HepG2 (cell line): ENCODE results near the gene CCSER1. TPM values are rescaled to one million over a fixed set of nuclear protein-coding genes. Genes with fewer than 3 reads are reported as not detected.

Experiments
- ATAC-seq: fragments of 200-7000 bp; cut with Tn5 transposase; 3 replicates; pipeline ENCODE4 v1.9.1; 2020; ENCODE audit warnings: mild to moderate bottlenecking, moderate library complexity
- BruUV-seq: library from RNA; stranded (reverse); fragments of 400-500 nt; replicated peaks from 2 replicates; lab custom pipeline; 2021; lab: Mats Ljungman, UMichigan
- CTCF ChIA-PET: fragments of 300-600 bp; formaldehyde crosslinking; extraction: SDS; loops from one replicate; lab custom pipeline; 2021; ENCODE audit warnings: low total read pairs, inconsistent platforms, low intra/inter-chr PET ratio; lab: Yijun Ruan, JAX
- POLR2A ChIA-PET: fragments of 350-600 bp; sonication (Branson Sonifier 250); formaldehyde crosslinking; loops from one replicate; lab custom pipeline; 2020; ENCODE audit warnings: antibody characterized with exemption, inconsistent platforms; lab: Yijun Ruan, JAX
- DNase-seq: peaks from one replicate; pipeline ENCODE4 v3.0.0-alpha.2; 2015; ENCODE audit warnings: low spot score
- FAIRE-seq: peaks from 3 replicates; lab custom pipeline; 2011; peaks lifted over from hg19 to GRCh38; lab: Jason Lieb, UNC
- H2AFZ ChIP-seq: one replicate; pipeline ENCODE4 v1.6.1; 2011; ENCODE audit warnings: low read length, inconsistent platforms
- H3K27ac ChIP-seq: fragments of 300-600 bp; 3 replicates; pipeline ENCODE4 v1.8.0; 2011; ENCODE audit warnings: mixed run types, mild to moderate bottlenecking, mixed read lengths, low read length, inconsistent platforms; ENCODE audit not compliant: insufficient read depth; ENCODE audit errors: extremely low read length
- H3K27me3 ChIP-seq, 2 experiments: fragments of 200-600 bp in 1 of 2; 2 replicates in 1 of 2; 3 replicates in 1 of 2; pipeline versions ENCODE4 v1.6.0 to v1.8.0; 2011; ENCODE audit warnings: low read length in 2 of 2, mild to moderate bottlenecking in 2 of 2, moderate library complexity in 2 of 2, inconsistent platforms in 1 of 2; ENCODE audit not compliant: insufficient read depth in 2 of 2, control insufficient read depth in 1 of 2
- H3K36me3 ChIP-seq, 2 experiments: fragments of 200-600 bp in 1 of 2; replicated peaks in 1 of 2; 2 replicates in 1 of 2; 3 replicates in 1 of 2; pipeline versions ENCODE4 v1.5.1 to v1.8.0; 2011; ENCODE audit warnings: low read length in 2 of 2, inconsistent platforms in 1 of 2; ENCODE audit not compliant: insufficient read depth in 2 of 2, control insufficient read depth in 1 of 2
- H3K4me1 ChIP-seq: 2 replicates; pipeline ENCODE4 v1.5.1; 2012; ENCODE audit warnings: low read length, inconsistent platforms; ENCODE audit not compliant: insufficient read depth
- H3K4me2 ChIP-seq: 2 replicates; pipeline ENCODE4 v1.6.0; 2011; ENCODE audit warnings: low read depth, low read length, inconsistent platforms
- H3K4me3 ChIP-seq, 3 experiments: fragments of 200-600 bp in 1 of 3; sonication (generic), shearing (Covaris generic) in 1 of 3; replicated peaks in 1 of 3; 2 replicates each; pipeline ENCODE4 v1.5.1; 2011 to 2016; ENCODE audit warnings: low read length in 3 of 3, inconsistent platforms in 2 of 3, low read depth in 2 of 3, mild to moderate bottlenecking in 2 of 3, control low read depth in 1 of 3, mixed read lengths in 1 of 3; ENCODE audit not compliant: insufficient read depth in 1 of 3
- H3K79me2 ChIP-seq: one replicate; pipeline ENCODE4 v1.6.1; 2011; ENCODE audit warnings: low read length, inconsistent platforms; ENCODE audit not compliant: insufficient read depth
- H3K9ac ChIP-seq: 2 replicates; pipeline ENCODE4 v1.6.0; 2011; ENCODE audit warnings: mild to moderate bottlenecking, low read depth, low read length, inconsistent platforms; ENCODE audit not compliant: insufficient read depth
- H3K9me3 ChIP-seq: 2 replicates; pipeline ENCODE4 v1.5.1; 2012; ENCODE audit warnings: mild to moderate bottlenecking, low read length
- H4K20me1 ChIP-seq: 2 replicates; pipeline ENCODE4 v1.6.0; 2011; ENCODE audit warnings: inconsistent platforms, mild to moderate bottlenecking, low read length, moderate library complexity; ENCODE audit not compliant: insufficient read depth
- MAFF ChIP-seq: IDR thresholded peaks from 2 replicates; pipeline ENCODE4 v1.6.1; 2011; ENCODE audit warnings: low read depth, low read length, improper control_type of control experiment
- MAFK ChIP-seq, 2 experiments: IDR thresholded peaks in 1 of 2; conservative IDR thresholded peaks in 1 of 2; 2 replicates each; pipeline ENCODE4 v1.6.1; 2011; ENCODE audit warnings: improper control_type of control experiment in 2 of 2, low read length in 2 of 2
- NR2C2 ChIP-seq: sonication (generic); formaldehyde crosslinking; IDR thresholded peaks from 2 replicates; pipeline ENCODE4 v1.4.0; 2020; ENCODE audit warnings: missing genetic modification reagents, mild to moderate bottlenecking, moderate library complexity, borderline replicate concordance
- PHB2 ChIP-seq: fragments of 450-650 bp; IDR thresholded peaks from 2 replicates; pipeline ENCODE4 v1.6.1; 2018; ENCODE audit not compliant: partially characterized antibody
- SETDB1 ChIP-seq: sonication (generic); formaldehyde crosslinking; IDR thresholded peaks from 2 replicates; pipeline ENCODE4 v1.5.1; 2020; ENCODE audit warnings: missing genetic modification reagents, mild to moderate bottlenecking, borderline replicate concordance
- ZNF883 ChIP-seq: sonication (generic); formaldehyde crosslinking; IDR thresholded peaks from 2 replicates; pipeline ENCODE4 v1.5.1; 2020; ENCODE audit warnings: mild to moderate bottlenecking, missing genetic modification reagents; ENCODE audit errors: not compliant biosample characterization
- WGBS: methylation state at CpG from one replicate; pipeline ENCODE4 v1.1.6; 2017; ENCODE audit warnings: low lambda C conversion rate; 5-methylcytosine and 5-hydroxymethylcytosine counted together
- in situ Hi-C: cut with HindIII; loops from 2 replicates; pipeline ENCODE4 v1.10.0; 2017; ENCODE audit warnings: low pct_unique_long_range_greater_than_20kb; ENCODE audit not compliant: extremely low pct_ligation_motif_present
- intact Hi-C: fragments of 100-400 bp; cut with micrococcal nuclease; formaldehyde crosslinking; loops from one replicate; pipeline ENCODE4 v1.10.0; 2022; ENCODE audit not compliant: unreplicated experiment
- polyA plus RNA-seq, 8 experiments: library from polyadenylated mRNA; depleted of rRNA in 3 of 8; stranded (reverse) in 7 of 8; unstranded in 1 of 8; fragments of >200 nt; fragmentation: Illumina TruSeq in 4 of 8; extraction: Trizol in 4 of 8; gene quantifications; 2 replicates each; pipeline versions ENCODE4 v1.2.1 to v1.2.3, GENCODE V29; 2011 to 2016; ENCODE audit warnings: low read depth in 4 of 8, missing spikeins in 1 of 8, mixed read lengths in 1 of 8; ENCODE audit not compliant: insufficient read depth in 1 of 8
- total RNA-seq, 5 experiments: library from RNA; depleted of rRNA; stranded (reverse); fragments of >200 nt; fragmentation: Illumina TruSeq; extraction: Trizol; gene quantifications; 2 replicates each; pipeline ENCODE4 v1.2.3, GENCODE V29; 2016; ENCODE audit warnings: low read depth in 1 of 5
- TF ChIP-seq, protein P1 (sequence below): sonication (generic); formaldehyde crosslinking; IDR thresholded peaks from 2 replicates; pipeline ENCODE4 v1.9.0; 2021; ENCODE audit warnings: missing genetic modification reagents, borderline replicate concordance
- TF ChIP-seq, protein P2 (sequence below): sonication (generic); formaldehyde crosslinking; IDR thresholded peaks from 2 replicates; pipeline ENCODE4 v1.5.0; 2020; ENCODE audit warnings: missing genetic modification reagents

Gene CCSER1
- total and polyA plus RNA-seq, 2 of the 13 experiments (the other 11 are each of a cell fraction or from before 2014, with no cell fraction given): not detected

DNA sequence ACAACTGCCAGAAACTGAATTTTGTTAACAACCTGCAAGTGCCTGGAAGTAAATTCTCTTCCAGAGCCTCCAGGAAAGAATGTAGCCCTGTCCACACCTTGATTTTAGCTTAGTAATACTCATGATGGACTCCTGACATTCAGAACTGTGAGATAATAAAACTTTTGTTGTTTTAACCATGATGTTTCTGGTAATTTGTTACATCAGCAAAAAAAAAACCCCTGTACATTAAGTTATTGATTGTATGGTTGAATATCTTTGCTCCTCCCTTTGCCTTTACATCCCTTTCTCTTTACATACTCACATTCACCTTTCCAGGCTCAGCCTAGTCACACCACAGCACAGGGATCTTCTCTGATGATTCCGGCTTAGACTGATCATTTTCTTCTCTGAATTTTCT lies 1294.8 kb downstream of the CCSER1 start:
- Histone ChIP-seq H3K9me3 (peaks cover 29% of the 10 kb centered on the region), H3K4me2 (no peak overlapping the region), H3K27me3 (no peaks in the 10 kb centered on the region), H3K4me1 (no peaks in the 10 kb centered on the region), H3K4me3 (no peak overlapping the region), H2AFZ (no peak overlapping the region), H4K20me1 (no peaks in the 10 kb centered on the region), H3K27ac (no peak overlapping the region), H3K36me3 (no peaks in the 10 kb centered on the region), H3K79me2 (no peaks in the 10 kb centered on the region), H3K9ac (no peak overlapping the region)
- intact Hi-C loops (no loop called here), in situ Hi-C loops (no loop called here)
- BruUV-seq: no TSS peak
- DNase-seq (no peak), ATAC-seq (no peak), FAIRE-seq (no peak)
- TF ChIP-seq, protein P1, sequence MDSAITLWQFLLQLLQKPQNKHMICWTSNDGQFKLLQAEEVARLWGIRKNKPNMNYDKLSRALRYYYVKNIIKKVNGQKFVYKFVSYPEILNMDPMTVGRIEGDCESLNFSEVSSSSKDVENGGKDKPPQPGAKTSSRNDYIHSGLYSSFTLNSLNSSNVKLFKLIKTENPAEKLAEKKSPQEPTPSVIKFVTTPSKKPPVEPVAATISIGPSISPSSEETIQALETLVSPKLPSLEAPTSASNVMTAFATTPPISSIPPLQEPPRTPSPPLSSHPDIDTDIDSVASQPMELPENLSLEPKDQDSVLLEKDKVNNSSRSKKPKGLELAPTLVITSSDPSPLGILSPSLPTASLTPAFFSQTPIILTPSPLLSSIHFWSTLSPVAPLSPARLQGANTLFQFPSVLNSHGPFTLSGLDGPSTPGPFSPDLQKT (CRISPR knock-in tag): no peak
- TF ChIP-seq MAFF (peak; percentile 80), MAFK (conservative IDR thresholded peaks at IDR 0.05 in 1 of 2, IDR thresholded peaks at IDR 0.05 in 1 of 2; ENCODE audit: low read length in 2 of 2) (peak; percentile 78 to 88; a peak in 3 of 4 replicates), ZNF883 (CRISPR knock-in tag) (no peak), PHB2 (no peak), SETDB1 (no peak), NR2C2 (no peak)
- TF ChIP-seq, protein P2, sequence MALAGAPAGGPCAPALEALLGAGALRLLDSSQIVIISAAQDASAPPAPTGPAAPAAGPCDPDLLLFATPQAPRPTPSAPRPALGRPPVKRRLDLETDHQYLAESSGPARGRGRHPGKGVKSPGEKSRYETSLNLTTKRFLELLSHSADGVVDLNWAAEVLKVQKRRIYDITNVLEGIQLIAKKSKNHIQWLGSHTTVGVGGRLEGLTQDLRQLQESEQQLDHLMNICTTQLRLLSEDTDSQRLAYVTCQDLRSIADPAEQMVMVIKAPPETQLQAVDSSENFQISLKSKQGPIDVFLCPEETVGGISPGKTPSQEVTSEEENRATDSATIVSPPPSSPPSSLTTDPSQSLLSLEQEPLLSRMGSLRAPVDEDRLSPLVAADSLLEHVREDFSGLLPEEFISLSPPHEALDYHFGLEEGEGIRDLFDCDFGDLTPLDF (CRISPR knock-in tag): no peak
- WGBS: 42% methylated on average over 1 of the region's 1 CpG
- ChIA-PET POLR2A (no interaction called here), CTCF (no interaction called here)
